8988T (cell line): ENCODE results near the gene R3HCC1L.

Experiments used
- DNase-seq: peaks from one replicate; pipeline ENCODE4 v3.0.0; 2011

Gene R3HCC1L

DNA sequence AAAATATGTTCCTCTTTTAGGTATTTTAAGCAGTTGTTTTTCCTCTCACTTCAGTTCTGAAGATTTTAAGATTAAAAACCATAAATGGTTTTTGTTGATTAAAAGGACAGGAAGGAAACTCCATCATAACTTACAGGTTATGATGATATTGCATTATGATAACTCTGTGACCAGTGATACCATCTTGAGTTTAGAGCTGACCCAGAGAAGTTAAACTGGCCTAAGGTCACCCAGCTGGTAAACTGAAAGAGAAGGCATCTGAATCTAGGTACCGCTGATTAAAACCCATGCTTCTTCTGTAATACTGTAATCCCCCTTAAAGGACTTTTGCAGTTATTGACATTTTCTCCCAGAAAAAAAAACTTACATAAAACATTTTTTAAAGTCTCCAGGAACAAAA is 103.9 kb downstream of the R3HCC1L start:
- no peak for DNase-seq

DNA sequence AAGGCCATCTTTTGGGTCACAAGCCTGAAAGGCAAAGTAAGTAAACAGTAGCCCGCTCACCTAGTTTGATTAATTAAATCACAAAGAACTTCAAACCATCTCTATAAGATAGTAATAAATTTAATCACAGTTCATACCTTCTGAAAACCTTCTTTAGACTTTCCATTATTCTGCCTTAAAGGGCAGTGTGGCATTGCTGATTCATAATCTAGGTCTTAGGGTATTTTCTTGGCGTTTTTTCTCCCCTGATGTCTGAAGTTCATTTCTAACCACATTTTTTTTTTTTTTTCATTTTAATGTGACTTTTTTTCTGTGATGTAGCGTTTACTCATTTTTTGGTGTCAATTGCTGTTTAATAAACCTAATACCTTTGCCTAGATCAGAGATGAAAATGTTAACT is 106.1 kb downstream of the R3HCC1L start:
- no peak for DNase-seq

DNA sequence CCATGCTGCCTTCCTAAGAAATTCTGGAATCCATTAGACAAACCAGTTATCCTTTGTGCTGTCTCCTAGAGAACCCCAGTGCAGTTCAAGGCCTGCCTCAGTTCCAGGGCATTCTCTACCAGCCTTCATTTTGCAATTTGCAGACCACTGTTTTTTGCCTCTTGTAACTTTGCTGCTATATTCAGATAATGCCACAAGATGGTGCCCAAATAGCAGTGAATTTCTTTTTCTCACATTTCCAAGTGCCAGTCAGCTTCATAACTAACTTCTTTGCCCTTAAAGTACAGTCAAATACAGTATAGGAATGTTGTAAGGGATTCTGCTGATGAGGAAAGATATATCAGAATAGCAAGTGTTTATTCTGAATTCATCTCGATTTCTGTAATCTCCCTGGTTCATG is 108.4 kb downstream of the R3HCC1L start:
- no peak for DNase-seq

DNA sequence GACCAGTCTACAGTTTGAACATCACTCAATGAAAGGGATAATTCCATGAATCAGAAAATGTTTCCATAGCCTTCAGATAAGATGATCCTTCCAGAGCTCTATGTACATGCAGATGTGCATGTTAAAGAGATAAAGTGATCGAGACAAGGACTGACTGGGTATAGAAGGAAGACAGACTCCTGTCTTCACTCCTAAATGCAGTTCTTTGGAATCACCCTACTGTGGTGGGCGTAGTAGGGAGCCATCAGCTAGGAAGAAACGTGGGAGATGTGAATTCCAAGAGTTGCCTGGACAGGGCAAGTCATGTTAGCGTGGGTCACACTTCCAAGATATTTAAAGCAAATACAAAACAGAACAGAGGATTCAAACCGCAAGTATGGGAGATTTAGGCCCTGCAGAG is 109.7 kb downstream of the R3HCC1L start:
- no peak for DNase-seq

DNA sequence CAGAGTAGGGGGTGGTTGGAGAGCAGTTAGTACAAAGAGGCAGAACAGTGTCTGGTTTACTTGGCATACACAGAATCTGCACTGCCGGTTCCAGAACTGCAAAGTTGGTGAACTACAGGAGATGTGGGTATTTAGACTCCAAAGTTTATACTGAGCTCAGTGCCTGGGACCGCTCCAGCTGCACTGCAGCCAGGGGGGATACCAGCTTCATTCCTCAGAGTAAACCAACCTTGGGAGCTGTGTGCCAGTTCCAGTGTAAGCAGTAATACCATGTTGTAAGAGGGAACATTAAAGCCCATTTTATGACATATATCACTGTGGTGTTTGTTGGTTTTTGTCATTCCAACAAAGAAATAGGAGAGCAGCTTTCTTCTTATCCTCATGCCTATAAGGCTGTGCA is 110.1 kb downstream of the R3HCC1L start:
- no peak for DNase-seq

GRCh38 chr10:98246911-98247805 is 112.7 kb downstream of the R3HCC1L start:
- DNase-seq = no peak

DNA sequence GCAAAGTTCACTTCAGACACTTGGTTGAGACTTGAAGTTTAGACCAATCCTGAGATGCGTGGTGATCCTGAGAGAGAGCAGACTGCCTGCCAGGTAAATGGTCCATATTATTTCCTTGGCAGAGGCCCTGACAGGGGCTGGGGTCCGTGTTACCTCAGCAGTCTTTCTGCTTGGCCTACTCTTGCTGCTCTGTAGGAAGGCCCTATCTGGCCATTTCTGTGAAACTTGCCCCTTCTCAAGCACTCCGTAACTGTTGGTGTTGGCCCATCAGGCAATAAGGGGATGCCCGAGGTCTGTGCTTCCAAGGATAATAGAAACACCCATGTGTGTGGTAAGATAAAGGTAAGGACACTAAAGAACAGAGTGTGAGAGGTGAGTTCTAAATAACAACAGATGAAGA is 113.6 kb downstream of the R3HCC1L start:
- DNase-seq = no peak

GRCh38 chr10:98249134-98249533 is 114.7 kb downstream of the R3HCC1L start:
- no peak for DNase-seq

GRCh38 chr10:98251399-98251798 is 116.9 kb downstream of the R3HCC1L start:
- no peak for DNase-seq

GRCh38 chr10:98252464-98252863 is 118.0 kb downstream of the R3HCC1L start:
- DNase-seq = no peak

GRCh38 chr10:98253499-98253898 is 119.0 kb downstream of the R3HCC1L start:
- no peak for DNase-seq

GRCh38 chr10:98254234-98254974 is 119.9 kb downstream of the R3HCC1L start:
- no peak for DNase-seq

DNA sequence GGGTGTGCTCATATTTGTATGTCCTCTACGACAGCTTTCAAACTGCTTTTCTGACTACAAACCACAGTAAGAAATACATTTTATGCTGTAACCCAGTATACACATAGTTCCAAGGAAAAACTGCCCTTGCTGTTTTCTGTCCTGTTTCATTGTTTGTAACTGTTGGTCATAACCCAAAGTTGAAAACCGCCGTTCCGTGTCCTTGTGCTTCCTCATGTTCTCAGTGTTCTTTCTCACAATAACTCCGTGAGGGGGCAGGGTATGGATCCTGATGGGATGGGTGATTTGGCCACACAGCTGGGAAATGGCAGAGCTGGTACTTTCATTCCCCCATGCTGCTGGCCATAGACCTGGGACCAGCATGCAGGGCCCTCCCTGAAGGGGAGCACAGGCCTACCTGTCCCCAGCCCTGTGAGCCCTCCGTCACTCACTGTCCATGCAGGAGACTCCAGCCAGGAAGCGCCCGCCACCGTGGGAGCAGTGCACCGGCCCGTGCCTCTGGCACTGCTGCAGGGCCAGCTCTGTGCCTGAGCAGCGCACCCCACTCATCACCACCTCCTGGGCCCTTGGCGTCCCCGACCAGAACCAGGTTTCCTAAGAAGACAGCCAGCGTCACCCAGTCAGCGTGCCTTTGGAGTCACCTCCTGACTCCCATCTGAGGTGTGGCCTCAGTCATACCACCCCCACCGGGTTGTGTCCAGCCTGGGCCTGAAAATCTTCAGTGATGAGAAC is 120.9 kb downstream of the R3HCC1L start:
- DNase-seq = no peak

GRCh38 chr10:98256692-98257091 is 122.2 kb downstream of the R3HCC1L start:
- DNase-seq = no peak

- no peak for DNase-seq
Measured at GRCh38 chr10:98257198-98257597, 122.7 kb downstream of the R3HCC1L start.

DNA sequence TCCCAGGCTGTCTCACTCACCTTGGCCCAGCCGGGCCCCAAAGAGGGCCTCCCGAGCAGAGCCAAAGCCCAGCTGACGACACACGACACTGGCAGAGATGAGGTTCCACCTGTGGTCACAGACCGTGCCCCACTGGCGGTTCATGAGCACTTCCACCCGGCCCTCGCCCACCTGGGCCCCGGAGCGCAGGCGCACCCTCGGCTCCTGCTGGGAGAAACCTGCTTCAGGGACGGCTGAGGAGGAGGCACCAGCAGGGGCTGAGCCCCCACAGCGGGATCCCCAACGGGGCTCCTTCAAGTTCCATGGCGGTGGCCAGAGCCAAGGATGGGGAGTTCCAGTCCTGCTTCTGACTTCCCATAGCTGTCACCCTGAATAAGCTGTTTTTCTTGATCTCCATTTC is 123.5 kb downstream of the R3HCC1L start:
- DNase-seq = no peak

- no peak for DNase-seq
Measured at GRCh38 chr10:98258683-98259454, 124.4 kb downstream of the R3HCC1L start.

DNA sequence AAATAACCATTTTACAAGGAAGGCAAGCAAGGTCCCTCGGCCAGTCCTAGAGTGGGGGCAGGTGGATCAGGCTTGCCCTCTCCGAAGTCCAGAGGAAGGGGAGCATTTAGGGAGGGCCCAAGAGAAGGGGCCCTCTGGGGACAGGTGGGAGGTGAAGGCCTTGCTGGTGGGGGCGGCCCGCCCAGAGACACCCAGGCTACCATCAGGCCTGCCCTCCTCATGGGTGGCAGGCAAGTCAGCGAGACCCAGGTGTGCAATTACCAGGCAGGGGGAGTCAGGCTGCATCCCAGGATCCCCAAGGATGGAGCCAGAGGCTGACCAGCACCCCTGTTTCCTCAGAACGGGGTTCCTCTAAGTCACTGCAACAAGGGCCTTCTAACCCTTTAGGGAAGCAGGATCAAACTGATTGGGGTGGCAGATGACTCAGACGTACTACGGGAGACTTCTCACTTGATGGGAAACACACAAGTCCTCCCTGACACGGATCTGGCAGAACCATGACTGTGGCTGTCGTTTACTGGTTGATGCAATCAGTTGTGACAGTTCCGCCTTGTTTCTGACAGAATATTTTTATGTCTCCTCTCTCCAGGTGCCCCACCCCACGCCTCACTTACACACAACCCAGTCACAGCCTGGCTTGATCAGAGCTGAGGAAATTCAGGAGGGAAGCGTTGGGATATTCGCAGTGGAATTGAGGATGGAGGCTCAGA is 125.3 kb downstream of the R3HCC1L start:
- no peak for DNase-seq

DNA sequence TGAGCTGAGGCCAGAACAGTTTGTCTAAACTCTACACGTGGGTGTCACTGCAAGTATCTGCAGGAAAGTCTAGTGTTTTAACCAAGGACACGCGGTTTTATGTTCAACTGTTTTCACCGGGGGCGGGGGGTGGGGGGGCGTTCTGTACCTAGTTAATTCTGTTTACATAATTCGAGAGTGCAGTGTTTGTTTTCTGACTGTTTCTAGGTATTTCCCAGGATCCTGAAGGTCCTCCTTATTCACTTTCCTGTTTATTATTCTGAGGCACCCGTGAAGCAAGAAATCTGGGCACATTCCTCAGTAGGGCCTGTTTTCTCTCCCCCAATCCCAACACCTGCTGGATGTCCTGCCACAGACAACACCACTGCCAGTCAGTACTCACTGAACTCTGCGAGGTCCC is 125.9 kb downstream of the R3HCC1L start:
- no peak for DNase-seq

DNA sequence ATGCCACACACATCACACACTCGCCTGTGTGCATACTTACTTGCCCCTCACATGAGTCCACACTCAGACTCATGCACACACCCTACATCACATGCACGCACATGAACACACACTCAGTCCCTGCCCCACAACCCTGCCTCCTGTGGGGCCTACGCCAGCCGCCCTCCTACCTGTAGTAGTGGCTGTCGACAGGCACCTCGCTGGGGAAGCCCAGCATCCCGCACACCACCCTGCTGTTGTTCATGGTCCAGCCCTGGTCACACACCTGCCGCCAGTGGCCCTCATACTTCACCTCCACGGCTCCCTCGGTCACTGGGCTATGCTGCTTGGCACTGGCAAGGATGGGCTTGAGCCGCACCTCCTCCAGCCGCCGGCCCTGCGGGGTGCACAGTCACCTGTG is 126.3 kb downstream of the R3HCC1L start:
- DNase-seq = no peak

DNA sequence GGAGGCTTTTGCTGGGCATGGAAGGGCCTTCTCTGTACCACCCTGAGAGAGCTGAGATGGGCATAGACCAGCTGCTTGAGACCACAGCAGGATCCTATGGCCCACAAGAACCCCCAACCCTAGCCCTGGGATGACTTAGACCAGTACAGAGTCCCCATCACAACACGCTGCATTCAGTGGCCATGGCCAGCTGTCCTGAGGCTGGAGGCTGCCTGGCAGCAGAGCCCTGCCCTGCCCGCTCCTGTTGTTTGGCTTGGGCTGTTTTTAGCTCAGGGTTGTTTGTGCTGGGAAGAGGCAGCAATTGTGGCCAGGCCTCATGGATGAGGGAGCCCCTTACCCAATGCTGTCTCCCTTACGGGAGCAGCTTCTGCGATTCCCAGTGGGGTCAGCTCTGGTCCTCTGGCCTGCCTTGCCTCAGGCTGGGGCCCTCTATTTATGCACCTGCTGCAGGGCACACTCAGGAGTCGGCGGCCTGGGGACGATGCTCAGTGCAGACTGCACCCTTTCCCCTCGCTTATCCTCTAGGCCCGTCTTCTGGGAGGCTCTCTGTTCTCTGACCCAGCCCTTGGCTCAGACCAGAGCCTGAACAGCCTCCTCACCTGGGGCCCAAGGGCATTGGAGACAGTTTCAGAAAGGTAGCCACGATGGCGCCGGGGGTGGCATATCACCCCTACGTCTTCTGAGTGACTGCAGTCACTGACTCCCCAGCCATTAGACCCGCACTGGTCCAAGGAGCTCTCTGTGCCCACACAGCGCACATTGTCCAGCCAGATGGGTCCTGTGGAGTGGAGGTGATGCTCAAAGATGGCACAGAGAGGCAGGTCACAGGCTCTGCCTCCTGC is 127.2 kb downstream of the R3HCC1L start:
- DNase-seq = no peak
